Keratinocyte (primary cell): ENCODE results near the gene CDKAL1. TPM values are rescaled to one million over a fixed set of nuclear protein-coding genes. Genes with fewer than 3 reads are reported as not detected.

Experiments used
- DNase-seq: peaks from one replicate; pipeline ENCODE4 v3.0.0-alpha.2; 2011; ENCODE audit warnings: low read depth, missing footprints, low spot score
- FAIRE-seq: peaks from 2 replicates; lab custom pipeline; 2011; peaks lifted over from hg19 to GRCh38; lab: Jason Lieb, UNC
- H2AFZ ChIP-seq: 2 replicates; pipeline ENCODE4 v1.6.0; 2012; ENCODE audit warnings: low read length, control low read depth, inconsistent platforms; ENCODE audit not compliant: control insufficient read depth
- H3K27ac ChIP-seq: 2 replicates; pipeline ENCODE4 v1.5.1; 2011; ENCODE audit warnings: low read length; ENCODE audit not compliant: control insufficient read depth, insufficient read depth
- H3K27me3 ChIP-seq: 3 replicates; pipeline ENCODE4 v1.6.0; 2011; ENCODE audit warnings: low read length; ENCODE audit not compliant: control insufficient read depth, insufficient read depth; ENCODE audit errors: extremely low read depth
- H3K36me3 ChIP-seq, 2 experiments: 2 replicates in 1 of 2; 3 replicates in 1 of 2; pipeline ENCODE4 v1.5.1; 2011; ENCODE audit warnings: low read length in 2 of 2, mild to moderate bottlenecking in 1 of 2; ENCODE audit not compliant: control insufficient read depth in 2 of 2, insufficient read depth in 2 of 2; ENCODE audit errors: extremely low read depth in 1 of 2
- H3K4me1 ChIP-seq: 3 replicates; pipeline ENCODE4 v1.5.1; 2011; ENCODE audit warnings: low read length; ENCODE audit not compliant: control insufficient read depth, insufficient read depth; ENCODE audit errors: extremely low read depth
- H3K4me2 ChIP-seq: 3 replicates; pipeline ENCODE4 v1.6.0; 2011; ENCODE audit warnings: low read depth, low read length; ENCODE audit not compliant: control insufficient read depth, insufficient read depth; ENCODE audit errors: extremely low read depth
- H3K4me3 ChIP-seq, 3 experiments: fragments of 200-600 bp in 1 of 3; sonication (generic) in 1 of 3; 2 replicates in 2 of 3; 3 replicates in 1 of 3; pipeline ENCODE4 v1.5.1; 2011 to 2016; ENCODE audit warnings: low read length in 3 of 3, mild to moderate bottlenecking in 3 of 3, control low read depth in 2 of 3, inconsistent platforms in 1 of 3, low read depth in 1 of 3, mixed read lengths in 1 of 3, mixed run types in 1 of 3, moderate library complexity in 1 of 3; ENCODE audit not compliant: control insufficient read depth in 2 of 3, insufficient read depth in 2 of 3; ENCODE audit errors: extremely low read depth in 1 of 3
- H3K79me2 ChIP-seq: 2 replicates; pipeline ENCODE4 v1.6.0; 2012; ENCODE audit warnings: low read length; ENCODE audit not compliant: control insufficient read depth, insufficient read depth
- H3K9ac ChIP-seq: 3 replicates; pipeline ENCODE4 v1.6.0; 2011; ENCODE audit warnings: low read length; ENCODE audit not compliant: control insufficient read depth, insufficient read depth; ENCODE audit errors: extremely low read depth
- H3K9me1 ChIP-seq: 3 replicates; pipeline ENCODE4 v1.6.0; 2011; ENCODE audit warnings: low read length; ENCODE audit not compliant: control insufficient read depth, insufficient read depth; ENCODE audit errors: extremely low read depth
- H3K9me3 ChIP-seq: 2 replicates; pipeline ENCODE4 v1.5.1; 2012; ENCODE audit warnings: low read depth, low read length; ENCODE audit not compliant: control insufficient read depth
- H4K20me1 ChIP-seq: 3 replicates; pipeline ENCODE4 v1.6.0; 2011; ENCODE audit warnings: low read length; ENCODE audit not compliant: control insufficient read depth, insufficient read depth; ENCODE audit errors: extremely low read depth
- EZH2 ChIP-seq: IDR thresholded peaks from one replicate; pipeline ENCODE4 v1.6.1; 2012; ENCODE audit warnings: inconsistent platforms, mild to moderate bottlenecking, low read length, moderate library complexity
- dilution Hi-C: fragments of 300-500 bp; cut with MboI; formaldehyde crosslinking; loops from one replicate; pipeline ENCODE4 v1.7.0; 2020; ENCODE audit warnings: low sequenced_read_pairs; ENCODE audit not compliant: extremely low pct_ligation_motif_present
- polyA plus RNA-seq, 5 experiments: library from polyadenylated mRNA; depleted of rRNA in 3 of 5; stranded (reverse) in 3 of 5; stranded (forward) in 1 of 5; unstranded in 1 of 5; fragments of >200 nt; gene quantifications; 1 replicate in 1 of 5; 2 replicates in 3 of 5; 3 replicates in 1 of 5; pipeline versions ENCODE4 v1.2.1 to v1.2.3, GENCODE V29; 2011 to 2012; ENCODE audit warnings: missing spikeins in 2 of 5, low read depth in 1 of 5, low replicate concordance in 1 of 5
- TF ChIP-seq, protein P1 (sequence below), 3 experiments: IDR thresholded peaks in 1 of 3; conservative IDR thresholded peaks in 1 of 3; optimal IDR thresholded peaks in 1 of 3; 2 replicates in 2 of 3; 3 replicates in 1 of 3; pipeline versions ENCODE3 to v1.5.1; 2011; ENCODE audit warnings: low read length in 3 of 3, mild to moderate bottlenecking in 3 of 3, moderate library complexity in 2 of 3, control low read depth in 1 of 3, inconsistent platforms in 1 of 3; ENCODE audit not compliant: insufficient read depth in 2 of 3; ENCODE audit errors: extremely low read depth in 1 of 3

Gene CDKAL1
- polyA plus RNA-seq, 1 donor (not counting 4 experiments of a cell fraction or from before 2014, with no cell fraction given) = 5.6 TPM

GRCh38 chr6:20850686-20851416 is 316.6 kb downstream of the CDKAL1 start:
- Histone ChIP-seq H2AFZ (no peak overlapping the region), H3K36me3 (no peaks in the 10 kb centered on the region), H3K9ac (no peak overlapping the region), H3K79me2 (no peaks in the 10 kb centered on the region), H3K27me3 (no peaks in the 10 kb centered on the region), H3K4me2 (no peak overlapping the region), H3K9me3 (no peaks in the 10 kb centered on the region), H3K9me1 (no peaks in the 10 kb centered on the region), H3K27ac (no peak overlapping the region), H3K4me1 (no peaks in the 10 kb centered on the region), H3K4me3 (no peak overlapping the region), H4K20me1 (no peaks in the 10 kb centered on the region)
- FAIRE-seq (no peak), DNase-seq (no peak)
- dilution Hi-C loops = no loop called here
- TF ChIP-seq, protein P1, sequence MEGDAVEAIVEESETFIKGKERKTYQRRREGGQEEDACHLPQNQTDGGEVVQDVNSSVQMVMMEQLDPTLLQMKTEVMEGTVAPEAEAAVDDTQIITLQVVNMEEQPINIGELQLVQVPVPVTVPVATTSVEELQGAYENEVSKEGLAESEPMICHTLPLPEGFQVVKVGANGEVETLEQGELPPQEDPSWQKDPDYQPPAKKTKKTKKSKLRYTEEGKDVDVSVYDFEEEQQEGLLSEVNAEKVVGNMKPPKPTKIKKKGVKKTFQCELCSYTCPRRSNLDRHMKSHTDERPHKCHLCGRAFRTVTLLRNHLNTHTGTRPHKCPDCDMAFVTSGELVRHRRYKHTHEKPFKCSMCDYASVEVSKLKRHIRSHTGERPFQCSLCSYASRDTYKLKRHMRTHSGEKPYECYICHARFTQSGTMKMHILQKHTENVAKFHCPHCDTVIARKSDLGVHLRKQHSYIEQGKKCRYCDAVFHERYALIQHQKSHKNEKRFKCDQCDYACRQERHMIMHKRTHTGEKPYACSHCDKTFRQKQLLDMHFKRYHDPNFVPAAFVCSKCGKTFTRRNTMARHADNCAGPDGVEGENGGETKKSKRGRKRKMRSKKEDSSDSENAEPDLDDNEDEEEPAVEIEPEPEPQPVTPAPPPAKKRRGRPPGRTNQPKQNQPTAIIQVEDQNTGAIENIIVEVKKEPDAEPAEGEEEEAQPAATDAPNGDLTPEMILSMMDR (optimal IDR thresholded peaks at IDR 0.05 in 1 of 3, IDR thresholded peaks at IDR 0.05 in 1 of 3, conservative IDR thresholded peaks at IDR 0.05 in 1 of 3; ENCODE audit: extremely low read depth in 1 of 3, insufficient read depth in 2 of 3, low read length in 3 of 3) = no peak
- no peak for TF ChIP-seq EZH2

GRCh38 chr6:20851795-20852194 is 317.5 kb downstream of the CDKAL1 start:
- no peaks in the 10 kb centered on the region for H3K9me3 ChIP-seq
- no peaks in the 10 kb centered on the region for H3K36me3 ChIP-seq
- H3K4me1 ChIP-seq = no peaks in the 10 kb centered on the region
- no peak overlapping the region for H2AFZ ChIP-seq
- no peak for DNase-seq
- H3K27ac ChIP-seq = no peak overlapping the region
- no peaks in the 10 kb centered on the region for H4K20me1 ChIP-seq
- no peak overlapping the region for H3K4me2 ChIP-seq
- H3K27me3 ChIP-seq = no peaks in the 10 kb centered on the region
- H3K4me3 ChIP-seq = no peak overlapping the region
- H3K9ac ChIP-seq = no peak overlapping the region
- no peaks in the 10 kb centered on the region for H3K9me1 ChIP-seq
- dilution Hi-C loops = no loop called here
- FAIRE-seq = no peak
- no peak for TF ChIP-seq EZH2
- TF ChIP-seq, protein P1 (optimal IDR thresholded peaks at IDR 0.05 in 1 of 3, IDR thresholded peaks at IDR 0.05 in 1 of 3, conservative IDR thresholded peaks at IDR 0.05 in 1 of 3; ENCODE audit: extremely low read depth in 1 of 3, insufficient read depth in 2 of 3, low read length in 3 of 3) = no peak
- H3K79me2 ChIP-seq = no peaks in the 10 kb centered on the region
